Measurements from ENCODE around the gene CBX3. TPM values are rescaled to one million over a fixed set of nuclear protein-coding genes. Genes with fewer than 3 reads are reported as not detected.
A peak's percentile ranks its signal among the peaks of the same experiment; 100 is the strongest.

CBX3 gene
- total and polyA plus RNA-seq, 10 of the 15 experiments (the other 5 are each of a cell fraction or from before 2014, with no cell fraction given) = 153 to 307 (median 225) TPM

DNA sequence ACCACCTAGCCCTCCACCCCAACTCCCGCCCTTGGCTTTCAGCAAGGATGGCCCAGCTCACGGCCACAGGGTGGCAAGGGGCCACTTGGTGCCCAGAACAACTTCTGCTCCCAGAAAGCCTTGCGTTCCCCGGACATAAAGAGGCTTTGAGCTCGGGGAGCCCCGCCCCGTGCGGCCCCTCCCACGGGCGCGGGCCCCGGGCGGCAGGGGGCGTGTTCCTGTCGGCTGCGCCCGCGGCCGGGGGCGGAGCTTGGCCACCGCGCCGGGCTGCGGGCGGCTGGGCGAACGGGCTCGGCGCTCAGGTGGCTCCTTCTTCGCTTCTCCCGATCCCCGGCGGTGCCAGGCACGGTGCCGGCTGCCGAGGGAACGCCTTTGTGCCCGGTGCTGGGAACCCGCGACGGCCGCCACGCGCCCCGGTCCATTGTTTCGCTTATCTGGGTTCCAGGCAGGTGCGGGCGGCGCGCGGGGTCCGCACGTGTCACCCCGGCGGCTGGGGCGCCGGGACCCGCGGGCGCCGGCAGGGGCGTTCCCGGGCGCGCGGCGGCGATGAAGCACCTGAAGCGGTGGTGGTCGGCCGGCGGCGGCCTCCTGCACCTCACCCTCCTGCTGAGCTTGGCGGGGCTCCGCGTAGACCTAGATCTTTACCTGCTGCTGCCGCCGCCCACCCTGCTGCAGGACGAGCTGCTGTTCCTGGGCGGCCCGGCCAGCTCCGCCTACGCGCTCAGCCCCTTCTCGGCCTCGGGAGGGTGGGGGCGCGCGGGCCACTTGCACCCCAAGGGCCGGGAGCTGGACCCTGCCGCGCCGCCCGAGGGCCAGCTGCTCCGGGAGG lies 49.4 kb upstream of the CBX3 start, which contains the start of gene NFE2L3 (continued):
- TF ChIP-seq TCF3 (IDR thresholded peaks at IDR 0.05; ENCODE audit: borderline replicate concordance, insufficient read depth, low read depth, low read length) (no peak), TBL1XR1 (IDR thresholded peaks at IDR 0.05; ENCODE audit: low read depth, low read length) (no peak), RCOR1 (conservative IDR thresholded peaks at IDR 0.05; ENCODE audit: low read depth, low read length) (no peak), ESRRA (IDR thresholded peaks at IDR 0.05; ENCODE audit: low read length) (no peak), MYB (IDR thresholded peaks at IDR 0.05; ENCODE audit: borderline replicate concordance, low read depth, low read length) (no peak), CHD2 (IDR thresholded peaks at IDR 0.05; ENCODE audit: borderline replicate concordance, low read depth, low read length) (no peak), BHLHE40 (IDR thresholded peaks at IDR 0.05; ENCODE audit: borderline replicate concordance in 1 of 2, low read depth in 2 of 2, low read length in 1 of 2) (peak; percentile 70 to 92; a peak in 3 of 4 replicates), ZNF217 (IDR thresholded peaks at IDR 0.05) (no peak), SMAD1 (IDR thresholded peaks at IDR 0.05; ENCODE audit: low read depth, partially characterized antibody) (no peak), ZNF24 (IDR thresholded peaks at IDR 0.05) (0 out of 2 replicates have a peak, but pooled peaks have one; percentile 13), RAD51 (IDR thresholded peaks at IDR 0.05) (no peak), NR2C1 (IDR thresholded peaks at IDR 0.05) (no peak), ZNF207 (IDR thresholded peaks at IDR 0.05; ENCODE audit: borderline replicate concordance) (no peak), RBBP5 (conservative IDR thresholded peaks at IDR 0.05) (no peak), EZH2 (IDR thresholded peaks at IDR 0.05; ENCODE audit: borderline replicate concordance, control insufficient read depth, low read depth, low read length) (no peak), ZNF274 (IDR thresholded peaks at IDR 0.05; ENCODE audit: insufficient read depth, insufficient read length) (no peak), IKZF2 (IDR thresholded peaks at IDR 0.05) (no peak; a peak in 1 of 4 replicates), STAT1 (conservative IDR thresholded peaks at IDR 0.05) (no peak), WRNIP1 (IDR thresholded peaks at IDR 0.05; ENCODE audit: borderline replicate concordance, low read depth, low read length) (no peak)
- TF ChIP-seq, protein P1, sequence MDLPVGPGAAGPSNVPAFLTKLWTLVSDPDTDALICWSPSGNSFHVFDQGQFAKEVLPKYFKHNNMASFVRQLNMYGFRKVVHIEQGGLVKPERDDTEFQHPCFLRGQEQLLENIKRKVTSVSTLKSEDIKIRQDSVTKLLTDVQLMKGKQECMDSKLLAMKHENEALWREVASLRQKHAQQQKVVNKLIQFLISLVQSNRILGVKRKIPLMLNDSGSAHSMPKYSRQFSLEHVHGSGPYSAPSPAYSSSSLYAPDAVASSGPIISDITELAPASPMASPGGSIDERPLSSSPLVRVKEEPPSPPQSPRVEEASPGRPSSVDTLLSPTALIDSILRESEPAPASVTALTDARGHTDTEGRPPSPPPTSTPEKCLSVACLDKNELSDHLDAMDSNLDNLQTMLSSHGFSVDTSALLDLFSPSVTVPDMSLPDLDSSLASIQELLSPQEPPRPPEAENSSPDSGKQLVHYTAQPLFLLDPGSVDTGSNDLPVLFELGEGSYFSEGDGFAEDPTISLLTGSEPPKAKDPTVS (IDR thresholded peaks at IDR 0.05; ENCODE audit: low read depth, low read length) = no peak
- TF ChIP-seq, protein P2, sequence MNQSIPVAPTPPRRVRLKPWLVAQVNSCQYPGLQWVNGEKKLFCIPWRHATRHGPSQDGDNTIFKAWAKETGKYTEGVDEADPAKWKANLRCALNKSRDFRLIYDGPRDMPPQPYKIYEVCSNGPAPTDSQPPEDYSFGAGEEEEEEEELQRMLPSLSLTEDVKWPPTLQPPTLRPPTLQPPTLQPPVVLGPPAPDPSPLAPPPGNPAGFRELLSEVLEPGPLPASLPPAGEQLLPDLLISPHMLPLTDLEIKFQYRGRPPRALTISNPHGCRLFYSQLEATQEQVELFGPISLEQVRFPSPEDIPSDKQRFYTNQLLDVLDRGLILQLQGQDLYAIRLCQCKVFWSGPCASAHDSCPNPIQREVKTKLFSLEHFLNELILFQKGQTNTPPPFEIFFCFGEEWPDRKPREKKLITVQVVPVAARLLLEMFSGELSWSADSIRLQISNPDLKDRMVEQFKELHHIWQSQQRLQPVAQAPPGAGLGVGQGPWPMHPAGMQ (IDR thresholded peaks at IDR 0.05; ENCODE audit: borderline replicate concordance) = no peak
- TF ChIP-seq, protein P3, sequence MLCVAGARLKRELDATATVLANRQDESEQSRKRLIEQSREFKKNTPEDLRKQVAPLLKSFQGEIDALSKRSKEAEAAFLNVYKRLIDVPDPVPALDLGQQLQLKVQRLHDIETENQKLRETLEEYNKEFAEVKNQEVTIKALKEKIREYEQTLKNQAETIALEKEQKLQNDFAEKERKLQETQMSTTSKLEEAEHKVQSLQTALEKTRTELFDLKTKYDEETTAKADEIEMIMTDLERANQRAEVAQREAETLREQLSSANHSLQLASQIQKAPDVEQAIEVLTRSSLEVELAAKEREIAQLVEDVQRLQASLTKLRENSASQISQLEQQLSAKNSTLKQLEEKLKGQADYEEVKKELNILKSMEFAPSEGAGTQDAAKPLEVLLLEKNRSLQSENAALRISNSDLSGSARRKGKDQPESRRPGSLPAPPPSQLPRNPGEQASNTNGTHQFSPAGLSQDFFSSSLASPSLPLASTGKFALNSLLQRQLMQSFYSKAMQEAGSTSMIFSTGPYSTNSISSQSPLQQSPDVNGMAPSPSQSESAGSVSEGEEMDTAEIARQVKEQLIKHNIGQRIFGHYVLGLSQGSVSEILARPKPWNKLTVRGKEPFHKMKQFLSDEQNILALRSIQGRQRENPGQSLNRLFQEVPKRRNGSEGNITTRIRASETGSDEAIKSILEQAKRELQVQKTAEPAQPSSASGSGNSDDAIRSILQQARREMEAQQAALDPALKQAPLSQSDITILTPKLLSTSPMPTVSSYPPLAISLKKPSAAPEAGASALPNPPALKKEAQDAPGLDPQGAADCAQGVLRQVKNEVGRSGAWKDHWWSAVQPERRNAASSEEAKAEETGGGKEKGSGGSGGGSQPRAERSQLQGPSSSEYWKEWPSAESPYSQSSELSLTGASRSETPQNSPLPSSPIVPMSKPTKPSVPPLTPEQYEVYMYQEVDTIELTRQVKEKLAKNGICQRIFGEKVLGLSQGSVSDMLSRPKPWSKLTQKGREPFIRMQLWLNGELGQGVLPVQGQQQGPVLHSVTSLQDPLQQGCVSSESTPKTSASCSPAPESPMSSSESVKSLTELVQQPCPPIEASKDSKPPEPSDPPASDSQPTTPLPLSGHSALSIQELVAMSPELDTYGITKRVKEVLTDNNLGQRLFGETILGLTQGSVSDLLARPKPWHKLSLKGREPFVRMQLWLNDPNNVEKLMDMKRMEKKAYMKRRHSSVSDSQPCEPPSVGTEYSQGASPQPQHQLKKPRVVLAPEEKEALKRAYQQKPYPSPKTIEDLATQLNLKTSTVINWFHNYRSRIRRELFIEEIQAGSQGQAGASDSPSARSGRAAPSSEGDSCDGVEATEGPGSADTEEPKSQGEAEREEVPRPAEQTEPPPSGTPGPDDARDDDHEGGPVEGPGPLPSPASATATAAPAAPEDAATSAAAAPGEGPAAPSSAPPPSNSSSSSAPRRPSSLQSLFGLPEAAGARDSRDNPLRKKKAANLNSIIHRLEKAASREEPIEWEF (IDR thresholded peaks at IDR 0.05; ENCODE audit: insufficient replicate concordance, low read depth, low read length) = no peak
- TF ChIP-seq, protein P4, sequence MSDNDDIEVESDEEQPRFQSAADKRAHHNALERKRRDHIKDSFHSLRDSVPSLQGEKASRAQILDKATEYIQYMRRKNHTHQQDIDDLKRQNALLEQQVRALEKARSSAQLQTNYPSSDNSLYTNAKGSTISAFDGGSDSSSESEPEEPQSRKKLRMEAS (IDR thresholded peaks at IDR 0.05; ENCODE audit: low read depth, low read length) = no peak

Measured in GM12878 (cell line).